K562 (cell line): ENCODE results near the gene POR.

Experiments used
- MAFK ChIP-seq: IDR thresholded peaks from 2 replicates; pipeline ENCODE4 v1.6.1; 2011; ENCODE audit warnings: low read length, improper control_type of control experiment
- MBD2 ChIP-seq: sonication (generic); IDR thresholded peaks from 2 replicates; pipeline ENCODE4 v1.6.1; 2016; ENCODE audit warnings: low read depth, borderline replicate concordance
- NFE2 ChIP-seq: IDR thresholded peaks from 2 replicates; pipeline ENCODE4 v1.6.1; 2014; ENCODE audit warnings: antibody characterized with exemption, low read depth
- POLR2A ChIP-seq: fragments of 450-650 bp; conservative IDR thresholded peaks from 2 replicates; pipeline ENCODE4 v1.6.1; 2016
- RBFOX2 ChIP-seq: fragments of 200-400 bp; formaldehyde crosslinking; IDR thresholded peaks from 2 replicates; pipeline ENCODE4 v1.6.1; 2017; ENCODE audit warnings: low read depth, mild to moderate bottlenecking, low read length, moderate library complexity
- STAG1 ChIP-seq: sonication (generic); formaldehyde crosslinking; IDR thresholded peaks from 2 replicates; pipeline ENCODE4 v1.5.0; 2020; ENCODE audit warnings: missing genetic modification reagents, borderline replicate concordance
- U2AF2 ChIP-seq: fragments of 200-400 bp; formaldehyde crosslinking; optimal IDR thresholded peaks from 2 replicates; pipeline ENCODE3; 2017; ENCODE audit warnings: low read depth, mild to moderate bottlenecking, low read length
- YY1 ChIP-seq, 3 experiments: IDR thresholded peaks; 2 replicates each; pipeline ENCODE4 v1.6.1; 2011; ENCODE audit warnings: low read length in 2 of 3, mild to moderate bottlenecking in 2 of 3, moderate library complexity in 2 of 3, borderline replicate concordance in 1 of 3, control low read depth in 1 of 3, low read depth in 1 of 3; ENCODE audit not compliant: insufficient read depth in 3 of 3, insufficient replicate concordance in 2 of 3, control insufficient read depth in 1 of 3, insufficient read length in 1 of 3; ENCODE audit errors: extremely low read depth in 1 of 3
- TF ChIP-seq, protein P1 (sequence below), 2 experiments: fragments of 450-650 bp; formaldehyde crosslinking in 1 of 2; IDR thresholded peaks; 2 replicates each; pipeline versions ENCODE4 v1.4.0 to v1.6.1; 2014 to 2020; ENCODE audit warnings: mild to moderate bottlenecking in 2 of 2, borderline replicate concordance in 1 of 2, low read depth in 1 of 2
- TF ChIP-seq, protein P2 (sequence below): sonication (generic); formaldehyde crosslinking; IDR thresholded peaks from 2 replicates; pipeline ENCODE4 v1.9.0; 2022; ENCODE audit warnings: mild to moderate bottlenecking, missing genetic modification reagents

DNA sequence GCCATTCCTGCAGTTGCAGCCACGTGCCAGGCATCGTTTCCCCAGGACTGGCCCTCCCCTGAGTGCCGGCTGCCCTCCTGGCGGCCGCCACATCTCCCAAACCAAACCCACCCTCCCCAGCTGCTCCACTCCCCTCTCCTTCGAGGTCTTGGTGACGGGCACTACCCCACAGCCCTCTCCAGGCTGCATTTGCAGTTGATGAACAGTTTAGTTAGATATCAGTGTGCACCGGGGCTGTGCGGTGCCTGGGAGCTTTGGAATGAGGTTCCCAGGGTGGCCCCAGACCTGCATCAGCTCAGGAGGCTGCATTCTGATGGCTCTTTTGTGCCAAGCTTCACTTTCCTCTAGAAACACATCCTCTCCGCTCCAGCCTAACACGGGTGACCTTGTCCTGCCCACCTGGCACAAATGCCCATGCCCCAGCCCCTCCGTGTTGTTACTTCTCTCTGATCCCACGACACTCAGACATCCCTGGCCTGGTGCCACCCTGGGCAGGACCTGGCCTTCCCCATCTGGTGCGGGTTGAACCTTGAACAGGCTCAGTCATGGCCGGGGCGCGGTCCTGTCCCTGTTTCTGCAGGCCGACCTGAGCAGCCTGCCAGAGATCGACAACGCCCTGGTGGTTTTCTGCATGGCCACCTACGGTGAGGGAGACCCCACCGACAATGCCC lies 64.9 kb downstream of the POR start:
- TF ChIP-seq, protein P1, sequence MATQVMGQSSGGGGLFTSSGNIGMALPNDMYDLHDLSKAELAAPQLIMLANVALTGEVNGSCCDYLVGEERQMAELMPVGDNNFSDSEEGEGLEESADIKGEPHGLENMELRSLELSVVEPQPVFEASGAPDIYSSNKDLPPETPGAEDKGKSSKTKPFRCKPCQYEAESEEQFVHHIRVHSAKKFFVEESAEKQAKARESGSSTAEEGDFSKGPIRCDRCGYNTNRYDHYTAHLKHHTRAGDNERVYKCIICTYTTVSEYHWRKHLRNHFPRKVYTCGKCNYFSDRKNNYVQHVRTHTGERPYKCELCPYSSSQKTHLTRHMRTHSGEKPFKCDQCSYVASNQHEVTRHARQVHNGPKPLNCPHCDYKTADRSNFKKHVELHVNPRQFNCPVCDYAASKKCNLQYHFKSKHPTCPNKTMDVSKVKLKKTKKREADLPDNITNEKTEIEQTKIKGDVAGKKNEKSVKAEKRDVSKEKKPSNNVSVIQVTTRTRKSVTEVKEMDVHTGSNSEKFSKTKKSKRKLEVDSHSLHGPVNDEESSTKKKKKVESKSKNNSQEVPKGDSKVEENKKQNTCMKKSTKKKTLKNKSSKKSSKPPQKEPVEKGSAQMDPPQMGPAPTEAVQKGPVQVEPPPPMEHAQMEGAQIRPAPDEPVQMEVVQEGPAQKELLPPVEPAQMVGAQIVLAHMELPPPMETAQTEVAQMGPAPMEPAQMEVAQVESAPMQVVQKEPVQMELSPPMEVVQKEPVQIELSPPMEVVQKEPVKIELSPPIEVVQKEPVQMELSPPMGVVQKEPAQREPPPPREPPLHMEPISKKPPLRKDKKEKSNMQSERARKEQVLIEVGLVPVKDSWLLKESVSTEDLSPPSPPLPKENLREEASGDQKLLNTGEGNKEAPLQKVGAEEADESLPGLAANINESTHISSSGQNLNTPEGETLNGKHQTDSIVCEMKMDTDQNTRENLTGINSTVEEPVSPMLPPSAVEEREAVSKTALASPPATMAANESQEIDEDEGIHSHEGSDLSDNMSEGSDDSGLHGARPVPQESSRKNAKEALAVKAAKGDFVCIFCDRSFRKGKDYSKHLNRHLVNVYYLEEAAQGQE (IDR thresholded peaks at IDR 0.05; ENCODE audit: borderline replicate concordance) = no peak
- TF ChIP-seq, protein P1 (CRISPR knock-in tag; IDR thresholded peaks at IDR 0.05; ENCODE audit: low read depth) = no peak
- TF ChIP-seq YY1 (IDR thresholded peaks at IDR 0.05; ENCODE audit: borderline replicate concordance in 1 of 3, control insufficient read depth in 1 of 3, extremely low read depth in 1 of 3, insufficient read depth in 3 of 3, insufficient read length in 1 of 3, insufficient replicate concordance in 2 of 3, low read depth in 1 of 3, low read length in 2 of 3) = no peak
- TF ChIP-seq POLR2A = no peak
- no peak for TF ChIP-seq STAG1 (CRISPR knock-in tag)
- no peak for TF ChIP-seq MAFK
- TF ChIP-seq MBD2 = no peak
- no peak for TF ChIP-seq U2AF2
- TF ChIP-seq, protein P2, sequence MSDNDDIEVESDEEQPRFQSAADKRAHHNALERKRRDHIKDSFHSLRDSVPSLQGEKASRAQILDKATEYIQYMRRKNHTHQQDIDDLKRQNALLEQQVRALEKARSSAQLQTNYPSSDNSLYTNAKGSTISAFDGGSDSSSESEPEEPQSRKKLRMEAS (CRISPR knock-in tag) = no peak
- no peak for TF ChIP-seq RBFOX2
- TF ChIP-seq NFE2 = no peak
